ENCODE results near the gene PANX2. TPM values are rescaled to one million over a fixed set of nuclear protein-coding genes. Genes with fewer than 3 reads are reported as not detected.

PANX2 gene
- total RNA-seq, 1 donor from 2014 or later, result 0.30 TPM

Other genes starting within 250 kb of the PANX2 start
- 48.5 TPM for gene PIM3, start 210.0 kb upstream of the PANX2 start, total RNA-seq
- not detected for gene IL17REL, start 158.0 kb upstream of the PANX2 start, total RNA-seq
- gene TTLL8, start 112.4 kb upstream of the PANX2 start, total RNA-seq, result not detected
- 3.1 TPM for gene MLC1, start 85.3 kb upstream of the PANX2 start, total RNA-seq
- gene MOV10L1, start 80.7 kb upstream of the PANX2 start, total RNA-seq, result 3.0 TPM
- 10.8 TPM for gene TRABD, start 15.2 kb downstream of the PANX2 start, total RNA-seq
- gene SELENOO, start 30.3 kb downstream of the PANX2 start, total RNA-seq, result 10.7 TPM
- gene TUBGCP6, start 74.3 kb downstream of the PANX2 start, total RNA-seq, result 23.5 TPM
- gene HDAC10, start 80.5 kb downstream of the PANX2 start, total RNA-seq, result 13.1 TPM
- 8.8 TPM for gene MAPK12, start 91.0 kb downstream of the PANX2 start, total RNA-seq
- 5.2 TPM for gene MAPK11, start 99.6 kb downstream of the PANX2 start, total RNA-seq
- 68.8 TPM for gene PLXNB2, start 136.9 kb downstream of the PANX2 start, total RNA-seq
- 2.9 TPM for gene DENND6B, start 156.3 kb downstream of the PANX2 start, total RNA-seq
- 31.5 TPM for gene PPP6R2, start 172.6 kb downstream of the PANX2 start, total RNA-seq

All from skin of body (tissue), 1 donor.